ENCODE measurements around the gene VILL.
"Not testable (repeated sequence)": the region's sequence is repeated elsewhere in the genome, so short reads cannot be mapped to it uniquely, and the experiment has no call there.

VILL gene

DNA sequence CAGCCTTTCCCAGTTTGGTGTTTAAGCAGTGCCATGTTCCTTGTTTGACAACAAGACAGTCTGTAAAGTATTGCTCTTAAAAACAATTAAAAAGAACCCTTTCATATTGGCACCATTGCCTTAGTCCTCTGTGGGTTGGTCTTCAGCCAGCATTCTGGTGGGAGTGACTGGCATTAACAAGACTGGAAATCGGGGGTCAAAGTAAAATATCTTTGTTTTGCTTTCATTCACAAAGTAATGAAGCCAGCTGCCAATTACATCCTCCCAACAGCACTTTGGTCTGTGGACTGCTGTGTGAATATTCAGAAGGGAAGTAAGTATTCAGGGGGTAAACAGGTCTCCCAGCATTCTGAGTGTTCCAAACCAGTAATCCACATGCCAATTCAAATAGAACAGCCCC, 8.3 kb upstream of the VILL start:
- in situ Hi-C loops (cut with HindIII; ENCODE audit: low sequenced_read_pairs): no loop called here

- in situ Hi-C loops (cut with HindIII; ENCODE audit: low sequenced_read_pairs): no loop called here
These were observed 6.5 kb upstream of the VILL start for GRCh38 chr3:37984051-37984450.

DNA sequence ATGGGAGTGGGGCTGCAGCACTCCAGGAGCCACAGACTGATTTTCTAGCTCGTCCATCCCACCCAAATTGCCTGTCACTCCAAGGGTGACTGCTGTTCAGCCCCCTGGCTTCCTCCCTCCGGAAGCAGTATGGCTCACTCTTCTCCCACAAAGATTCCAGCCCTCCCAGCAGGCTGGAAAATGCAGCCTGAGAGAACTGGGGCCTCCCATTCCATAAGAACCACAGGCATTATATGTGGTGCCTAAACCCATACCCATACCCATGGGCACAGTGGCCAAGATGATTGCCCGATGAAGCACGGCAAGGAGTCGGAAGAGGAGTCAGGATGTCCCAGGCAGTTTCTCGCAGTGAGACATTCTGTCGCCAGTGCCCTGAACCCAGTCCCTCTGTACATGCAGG, 6.0 kb upstream of the VILL start:
- in situ Hi-C loops (cut with HindIII; ENCODE audit: low sequenced_read_pairs): no loop called here

DNA sequence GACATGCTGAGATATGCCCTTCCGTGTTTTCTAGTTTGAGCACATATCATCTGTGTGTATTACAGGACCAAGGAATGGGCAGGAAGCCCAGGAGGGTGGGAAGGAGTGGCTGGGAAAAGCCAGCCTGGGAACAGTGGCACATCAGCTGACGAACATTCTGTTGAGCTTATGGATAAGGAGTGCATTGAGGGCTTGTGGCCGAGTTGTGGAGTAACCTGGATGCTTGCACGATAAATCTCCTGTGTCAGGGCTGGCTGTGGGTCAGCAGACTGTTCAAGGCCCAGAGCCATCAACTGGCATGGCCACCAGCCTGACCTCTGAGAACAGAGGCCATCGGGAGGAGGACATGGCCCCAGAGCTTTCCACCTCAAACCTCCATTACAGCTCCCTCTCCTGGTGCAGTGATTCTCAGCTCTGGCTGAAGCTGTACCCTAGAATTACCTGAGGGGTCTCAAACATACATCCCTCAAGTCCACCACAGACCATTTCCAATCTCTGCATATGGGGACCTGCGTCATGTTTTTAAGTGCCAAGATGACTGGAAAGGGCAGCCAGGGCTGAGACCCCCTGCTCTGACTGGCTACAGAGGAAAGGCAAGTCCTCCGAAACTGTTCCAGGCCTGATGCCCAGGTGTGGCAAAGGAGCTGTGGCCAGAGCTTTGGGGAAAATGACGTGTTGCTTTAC, 4.8 kb upstream of the VILL start:
- in situ Hi-C loops (cut with HindIII; ENCODE audit: low sequenced_read_pairs): no loop called here

GRCh38 chr3:37986479-37987314, 3.9 kb upstream of the VILL start:
- in situ Hi-C loops (cut with HindIII; ENCODE audit: low sequenced_read_pairs): no loop called here

- in situ Hi-C loops (cut with HindIII; ENCODE audit: low sequenced_read_pairs): no loop called here
These were observed 3.3 kb upstream of the VILL start for GRCh38 chr3:37987315-37987697.

GRCh38 chr3:37987751-37988179, 2.8 kb upstream of the VILL start:
- in situ Hi-C loops (cut with HindIII; ENCODE audit: low sequenced_read_pairs): no loop called here

DNA sequence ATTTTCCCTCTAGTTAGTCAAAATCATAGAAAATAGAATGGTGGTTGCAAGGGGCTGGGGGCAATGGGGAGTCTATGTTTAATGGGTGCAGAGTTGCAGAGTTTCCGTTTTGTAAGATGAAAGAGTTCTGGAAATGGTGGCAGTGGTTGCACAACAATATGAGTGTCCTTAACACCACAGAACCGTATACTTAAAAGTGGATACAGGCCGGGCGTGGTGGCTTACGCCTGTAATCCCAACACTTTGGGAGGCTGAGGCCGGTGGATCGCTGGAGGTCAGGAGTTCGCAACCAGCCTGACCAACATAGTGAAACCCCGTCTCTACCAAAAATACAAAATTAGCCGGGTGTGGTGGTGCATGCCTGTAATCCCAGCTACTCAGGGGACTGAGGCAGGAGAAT, 2.2 kb upstream of the VILL start:
- in situ Hi-C loops (cut with HindIII; ENCODE audit: low sequenced_read_pairs): not testable (repeated sequence)

DNA sequence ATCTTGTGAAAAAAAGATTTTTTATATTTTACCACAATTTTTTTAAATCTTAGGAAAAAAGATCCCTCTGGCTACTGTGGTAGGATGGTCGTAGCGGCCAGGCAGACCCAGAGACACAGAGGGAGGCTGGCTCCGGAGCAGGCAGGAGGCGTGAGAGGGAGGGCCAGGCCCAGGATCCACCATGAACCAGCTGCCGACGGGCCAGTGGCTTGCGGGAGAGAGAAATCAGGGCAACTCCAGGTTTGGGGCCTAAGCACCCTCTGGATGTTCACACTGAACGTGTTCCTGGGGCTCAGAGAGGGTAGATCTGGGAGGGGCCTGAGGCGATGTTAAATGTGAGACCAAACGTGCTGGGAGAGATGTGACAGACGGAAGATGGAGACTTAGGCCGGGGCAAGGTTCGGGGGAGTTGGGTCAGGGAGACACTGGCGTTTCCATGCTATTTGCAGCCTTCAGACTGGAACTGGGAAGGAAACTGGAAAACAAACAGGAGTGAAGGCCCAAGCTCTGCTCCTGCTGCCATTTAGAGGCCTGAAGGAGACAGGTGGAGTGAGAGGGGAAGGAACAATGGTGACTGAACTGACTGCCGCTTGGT, 1.6 kb upstream of the VILL start:
- in situ Hi-C loops (cut with HindIII; ENCODE audit: low sequenced_read_pairs): no loop called here

- in situ Hi-C loops (cut with HindIII; ENCODE audit: low sequenced_read_pairs): no loop called here
These were observed 635 bp upstream of the VILL start for GRCh38 chr3:37989821-37990480.

DNA sequence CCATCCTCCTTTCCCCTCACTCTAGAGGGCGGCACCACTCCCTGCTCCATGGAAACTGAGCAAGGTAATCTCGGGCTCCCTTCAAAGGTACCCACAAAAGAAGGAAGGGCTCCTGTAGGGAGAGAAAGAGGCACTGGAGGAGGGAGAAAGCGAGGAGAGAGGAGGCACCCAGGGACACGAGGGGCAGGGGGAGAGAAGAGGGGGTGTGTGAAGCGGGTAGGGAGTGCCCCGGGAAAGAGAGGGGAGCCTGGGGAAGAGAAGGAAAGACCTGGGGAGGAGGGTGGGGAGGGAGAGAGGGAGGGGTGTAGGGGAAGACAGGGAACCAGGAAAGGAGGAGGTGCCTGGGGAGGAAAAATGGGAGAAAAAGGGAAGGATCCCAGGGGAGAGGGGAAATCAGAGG, 523 bp downstream of the VILL start:
- in situ Hi-C loops (cut with HindIII; ENCODE audit: low sequenced_read_pairs): no loop called here

DNA sequence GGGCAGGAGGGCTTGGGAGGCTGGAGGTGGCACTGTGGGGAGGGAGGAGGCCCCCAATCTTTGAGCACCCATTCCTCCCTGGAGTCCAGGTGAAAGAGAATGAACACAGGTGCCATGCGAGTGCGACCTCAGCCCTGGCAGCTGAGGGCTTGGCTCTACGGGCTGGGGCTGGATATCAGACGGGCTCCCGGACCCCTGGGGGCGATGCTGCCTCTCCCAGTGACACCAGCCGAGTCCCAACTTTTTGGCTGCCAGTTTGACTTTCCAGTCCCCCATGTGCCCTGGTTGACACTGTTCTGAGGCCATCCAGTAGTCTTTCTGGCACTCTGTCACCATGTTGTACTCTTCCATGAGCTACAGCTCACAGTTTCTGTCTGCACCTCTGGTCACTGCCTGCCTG, 1.2 kb downstream of the VILL start:
- in situ Hi-C loops (cut with HindIII; ENCODE audit: low sequenced_read_pairs): no loop called here

- in situ Hi-C loops (cut with HindIII; ENCODE audit: low sequenced_read_pairs): no loop called here
These were observed 1.9 kb downstream of the VILL start for GRCh38 chr3:37992271-37993066.

GRCh38 chr3:37993067-37993455, 2.5 kb downstream of the VILL start:
- in situ Hi-C loops (cut with HindIII; ENCODE audit: low sequenced_read_pairs): no loop called here

- in situ Hi-C loops (cut with HindIII; ENCODE audit: low sequenced_read_pairs): no loop called here
These were observed 2.9 kb downstream of the VILL start for GRCh38 chr3:37993460-37993819.

- in situ Hi-C loops (cut with HindIII; ENCODE audit: low sequenced_read_pairs): no loop called here
These were observed 3.4 kb downstream of the VILL start for GRCh38 chr3:37993820-37994638.

DNA sequence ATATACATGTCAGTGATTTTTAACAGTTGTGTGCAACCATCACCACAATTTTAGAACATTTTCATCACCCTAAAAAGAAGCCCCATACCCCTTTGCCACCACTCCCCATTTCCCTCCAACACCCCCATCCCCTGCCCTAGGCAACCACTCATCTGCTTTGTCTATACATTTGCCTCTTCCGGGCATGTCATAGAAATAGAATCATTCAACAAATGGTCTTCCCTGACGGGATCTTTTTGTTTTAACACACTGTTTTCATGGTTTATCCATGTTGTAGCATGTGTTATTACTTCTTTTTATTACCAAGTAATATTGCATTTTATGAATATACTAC, 4.0 kb downstream of the VILL start:
- in situ Hi-C loops (cut with HindIII; ENCODE audit: low sequenced_read_pairs): no loop called here

GRCh38 chr3:37995652-37996641, 5.4 kb downstream of the VILL start:
- in situ Hi-C loops (cut with HindIII; ENCODE audit: low sequenced_read_pairs): no loop called here

DNA sequence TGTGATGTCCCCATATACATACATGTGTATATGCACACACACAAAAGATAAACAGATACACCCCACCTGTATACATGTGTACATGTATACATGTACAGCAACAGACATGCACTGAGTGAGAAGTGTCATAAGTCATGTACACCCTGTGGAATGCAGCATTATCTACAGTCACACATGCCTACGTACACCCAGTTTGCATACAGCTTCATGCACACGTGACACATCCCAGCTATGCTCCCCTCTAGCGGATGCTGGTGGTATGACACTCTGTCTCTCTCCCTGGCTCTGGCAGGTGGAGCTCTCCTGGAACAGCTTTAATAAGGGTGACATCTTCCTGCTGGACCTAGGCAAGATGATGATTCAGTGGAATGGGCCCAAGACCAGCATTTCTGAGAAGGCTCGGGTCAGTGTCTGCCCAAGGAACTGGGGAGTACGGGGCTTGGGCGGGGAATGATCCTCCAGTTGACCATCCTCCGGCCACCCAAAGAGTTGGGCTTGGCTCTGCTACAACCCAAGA, 6.3 kb downstream of the VILL start:
- in situ Hi-C loops (cut with HindIII; ENCODE audit: low sequenced_read_pairs): no loop called here
